ENCODE data around the gene ADCY9. TPM values are rescaled to one million over a fixed set of nuclear protein-coding genes. Genes with fewer than 3 reads are reported as not detected.

Gene ADCY9
- total RNA-seq, 4 donors from 2014 or later = 6.3 to 22.3 (median 11.2) TPM

GRCh38 chr16:3971706-3972105 lies 144.5 kb downstream of the ADCY9 start:
- Histone ChIP-seq H3K4me1 (no peaks in the 10 kb centered on the region), H3K27ac (no peak overlapping the region), H3K36me3 (peaks cover 0 to 33% (median 0%) of the 10 kb centered on the region in 3 donors), H3K27me3 (no peaks in the 10 kb centered on the region), H3K4me3 (no peak overlapping the region), H3K9me3 (no peaks in the 10 kb centered on the region)
- intact Hi-C loops (cut with DNase I) = no loop called here
- 83 to 85% methylated on average over 2 of the region's 8 CpGs for WGBS, 2 donors
- DNase-seq = no peak
- TF ChIP-seq CTCF (IDR thresholded peaks at IDR 0.05) (no peak), POLR2A (IDR thresholded peaks at IDR 0.05) (no peak)

- TF ChIP-seq POLR2A (IDR thresholded peaks at IDR 0.05) = no peak
- TF ChIP-seq CTCF (IDR thresholded peaks at IDR 0.05) = no peak
- DNase-seq = no peak
- 75 to 92% methylated on average over 2 to 9 of the region's 9 CpGs for WGBS, 2 donors
Measured at GRCh38 chr16:3971261-3971660, 145.0 kb downstream of the ADCY9 start.

GRCh38 chr16:3968551-3968950 lies 147.7 kb downstream of the ADCY9 start:
- no peaks in the 10 kb centered on the region for H3K4me1 ChIP-seq
- no peak for DNase-seq
- peaks cover 0 to 44% (median 0%) of the 10 kb centered on the region in 3 donors for H3K36me3 ChIP-seq
- H3K27me3 ChIP-seq = no peaks in the 10 kb centered on the region
- no peaks in the 10 kb centered on the region for H3K9me3 ChIP-seq
- TF ChIP-seq POLR2A (IDR thresholded peaks at IDR 0.05) (no peak), CTCF (IDR thresholded peaks at IDR 0.05) (no peak)
- intact Hi-C loops (cut with DNase I) = no loop called here
- no peak overlapping the region for H3K4me3 ChIP-seq
- no peak overlapping the region for H3K27ac ChIP-seq
- 82 to 88% methylated on average over 8 of the region's 8 CpGs for WGBS, 2 donors

More at GRCh38 chr16:3971261-3971660, 145.0 kb downstream of the ADCY9 start:
- Histone ChIP-seq H3K27me3 (no peaks in the 10 kb centered on the region), H3K4me1 (no peaks in the 10 kb centered on the region), H3K36me3 (peaks cover 0 to 36% (median 0%) of the 10 kb centered on the region in 3 donors), H3K4me3 (no peak overlapping the region), H3K9me3 (no peaks in the 10 kb centered on the region), H3K27ac (no peak overlapping the region)
- intact Hi-C loops (cut with DNase I) = no loop called here

GRCh38 chr16:3966681-3967080 lies 149.6 kb downstream of the ADCY9 start:
- peaks cover 0 to 15% (median 7%) of the 10 kb centered on the region in 3 donors for H3K4me1 ChIP-seq
- no peaks in the 10 kb centered on the region for H3K9me3 ChIP-seq
- WGBS, 2 donors = 94 to 95% methylated on average over 8 to 15 of the region's 24 CpGs
- no peak for DNase-seq
- intact Hi-C loops (cut with DNase I) = no loop called here
- peaks cover 0 to 32% (median 0%) of the 10 kb centered on the region in 3 donors for H3K36me3 ChIP-seq
- H3K27ac ChIP-seq = no peak overlapping the region
- H3K4me3 ChIP-seq = no peak overlapping the region
- TF ChIP-seq CTCF (IDR thresholded peaks at IDR 0.05) = no peak
- no peak for TF ChIP-seq POLR2A (IDR thresholded peaks at IDR 0.05)
- no peaks in the 10 kb centered on the region for H3K27me3 ChIP-seq

- no peaks in the 10 kb centered on the region for H3K9me3 ChIP-seq
- H3K27ac ChIP-seq = no peak overlapping the region
- no peak for TF ChIP-seq POLR2A (IDR thresholded peaks at IDR 0.05)
- no peak for TF ChIP-seq CTCF (IDR thresholded peaks at IDR 0.05)
- no peak overlapping the region for H3K4me3 ChIP-seq
- peaks cover 0 to 22% (median 13%) of the 10 kb centered on the region in 3 donors for H3K4me1 ChIP-seq
- WGBS, 2 donors = 95 to 97% methylated on average over 18 to 27 of the region's 50 CpGs
- intact Hi-C loops (cut with DNase I) = no loop called here
- peaks cover 0 to 26% (median 0%) of the 10 kb centered on the region in 3 donors for H3K36me3 ChIP-seq
- DNase-seq = no peak
- H3K27me3 ChIP-seq = no peaks in the 10 kb centered on the region
Measured at GRCh38 chr16:3965781-3966582, 150.3 kb downstream of the ADCY9 start.

Measured in esophagus squamous epithelium (tissue), 5 donors.